Naive thymus-derived CD4-positive, alpha-beta T cell (primary cell): ENCODE measurements around the gene ELK4. TPM values are rescaled to one million over a fixed set of nuclear protein-coding genes. Genes with fewer than 3 reads are reported as not detected.

Source experiments
- ATAC-seq: fragments of 150-1000 bp; cut with Tn5 transposase; 2 replicates; pipeline ENCODE4 v1.10.0; 2021; ENCODE audit warnings: mild to moderate bottlenecking, moderate library complexity
- CTCF ChIA-PET: fragments of 350-600 bp; sonication (Branson Sonifier 250); formaldehyde crosslinking; loops from one replicate; lab custom pipeline; 2021; ENCODE audit warnings: antibody characterized with exemption; lab: Charles Lee
- POLR2A ChIA-PET: fragments of 350-600 bp; sonication (Branson Sonifier 250); formaldehyde crosslinking; loops from one replicate; lab custom pipeline; 2021; ENCODE audit warnings: antibody characterized with exemption, inconsistent platforms; lab: Charles Lee
- DNase-seq, 9 donors: peaks; one replicate each; pipeline versions ENCODE4 v3.0.0 to v3.0.0-alpha.2; 2020 to 2022; ENCODE audit warnings: mixed read lengths in 1 of 9
- H3K27ac ChIP-seq: one replicate; pipeline ENCODE4 v1.7.0; 2013; ENCODE audit warnings: mild to moderate bottlenecking, low read depth, low read length, moderate library complexity
- H3K27me3 ChIP-seq, 2 donors: one replicate each; pipeline ENCODE4 v1.7.0; 2013; ENCODE audit warnings: low read length in 2 of 2, mild to moderate bottlenecking in 2 of 2, moderate library complexity in 2 of 2; ENCODE audit not compliant: control insufficient read depth in 2 of 2, insufficient read depth in 2 of 2
- H3K36me3 ChIP-seq, 3 experiments: 1 replicate in 2 of 3; 2 replicates in 1 of 3; pipeline ENCODE4 v1.7.0; 2013; ENCODE audit warnings: low read length in 3 of 3, mild to moderate bottlenecking in 3 of 3, moderate library complexity in 1 of 3; ENCODE audit not compliant: insufficient read depth in 3 of 3, control insufficient read depth in 2 of 3
- H3K4me1 ChIP-seq, 2 donors: one replicate each; pipeline ENCODE4 v1.7.0; 2013; ENCODE audit warnings: low read length in 2 of 2, mild to moderate bottlenecking in 2 of 2, moderate library complexity in 1 of 2; ENCODE audit not compliant: control insufficient read depth in 2 of 2, insufficient read depth in 2 of 2
- H3K4me3 ChIP-seq: 2 replicates; pipeline ENCODE4 v1.7.0; 2013; ENCODE audit warnings: mild to moderate bottlenecking, low read length
- H3K9me3 ChIP-seq, 3 experiments: 1 replicate in 2 of 3; 2 replicates in 1 of 3; pipeline ENCODE4 v1.7.0; 2013; ENCODE audit warnings: low read length in 3 of 3; ENCODE audit not compliant: control insufficient read depth in 2 of 3
- H3K27ac Mint-ChIP-seq, 9 donors: one replicate each; pipeline ENCODE4 v1.8.0; 2020 to 2022; ENCODE audit warnings: mixed read lengths in 9 of 9, mild to moderate bottlenecking in 8 of 9, moderate library complexity in 5 of 9, inconsistent platforms in 2 of 9
- H3K27me3 Mint-ChIP-seq, 5 donors: one replicate each; pipeline ENCODE4 v1.8.0; 2021 to 2022; ENCODE audit warnings: mixed read lengths in 5 of 5, mild to moderate bottlenecking in 1 of 5
- H3K36me3 Mint-ChIP-seq, 5 donors: one replicate each; pipeline ENCODE4 v1.8.0; 2020 to 2022; ENCODE audit warnings: mixed read lengths in 5 of 5, mild to moderate bottlenecking in 3 of 5, inconsistent platforms in 1 of 5
- H3K4me1 Mint-ChIP-seq, 7 donors: one replicate each; pipeline ENCODE4 v1.8.0; 2020 to 2022; ENCODE audit warnings: mixed read lengths in 7 of 7, mild to moderate bottlenecking in 3 of 7, inconsistent platforms in 1 of 7
- H3K4me3 Mint-ChIP-seq, 10 donors: one replicate each; pipeline ENCODE4 v1.8.0; 2020 to 2022; ENCODE audit warnings: mild to moderate bottlenecking in 10 of 10, mixed read lengths in 10 of 10, moderate library complexity in 6 of 10, inconsistent platforms in 2 of 10
- H3K9me3 Mint-ChIP-seq, 11 donors: one replicate each; pipeline ENCODE4 v1.8.0; 2020 to 2022; ENCODE audit warnings: mixed read lengths in 11 of 11, mild to moderate bottlenecking in 4 of 11, inconsistent platforms in 1 of 11, moderate library complexity in 1 of 11
- intact Hi-C, 2 donors: fragments of 100-400 bp; cut with micrococcal nuclease; formaldehyde crosslinking; loops; one replicate each; pipeline ENCODE4 v1.15.1; 2023
- polyA plus RNA-seq, 2 donors: library from polyadenylated mRNA; unstranded; fragments of 300-500 nt; fragmentation: Illumina TruSeq; gene quantifications; one replicate each; pipeline ENCODE4 v1.2.3, GENCODE V29; 2021
- total RNA-seq, 6 experiments: library from RNA in 5 of 6; stranded (reverse) in 5 of 6; gene quantifications; 1 replicate in 5 of 6; 2 replicates in 1 of 6; pipeline ENCODE4 v1.2.3 and lab custom pipeline; 2021 to 2026

Gene ELK4, protein sequence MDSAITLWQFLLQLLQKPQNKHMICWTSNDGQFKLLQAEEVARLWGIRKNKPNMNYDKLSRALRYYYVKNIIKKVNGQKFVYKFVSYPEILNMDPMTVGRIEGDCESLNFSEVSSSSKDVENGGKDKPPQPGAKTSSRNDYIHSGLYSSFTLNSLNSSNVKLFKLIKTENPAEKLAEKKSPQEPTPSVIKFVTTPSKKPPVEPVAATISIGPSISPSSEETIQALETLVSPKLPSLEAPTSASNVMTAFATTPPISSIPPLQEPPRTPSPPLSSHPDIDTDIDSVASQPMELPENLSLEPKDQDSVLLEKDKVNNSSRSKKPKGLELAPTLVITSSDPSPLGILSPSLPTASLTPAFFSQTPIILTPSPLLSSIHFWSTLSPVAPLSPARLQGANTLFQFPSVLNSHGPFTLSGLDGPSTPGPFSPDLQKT
- total RNA-seq (100 to 1,000 TPM; 104 to 250 (median 156) TPM), polyA plus RNA-seq (1 to 10 TPM; 4.0 to 7.3 TPM), total RNA-seq (lab: John Stamatoyannopoulos, UW) (130 reads per million, percentile 88 among the genes with 10 or more reads in this experiment)

DNA sequence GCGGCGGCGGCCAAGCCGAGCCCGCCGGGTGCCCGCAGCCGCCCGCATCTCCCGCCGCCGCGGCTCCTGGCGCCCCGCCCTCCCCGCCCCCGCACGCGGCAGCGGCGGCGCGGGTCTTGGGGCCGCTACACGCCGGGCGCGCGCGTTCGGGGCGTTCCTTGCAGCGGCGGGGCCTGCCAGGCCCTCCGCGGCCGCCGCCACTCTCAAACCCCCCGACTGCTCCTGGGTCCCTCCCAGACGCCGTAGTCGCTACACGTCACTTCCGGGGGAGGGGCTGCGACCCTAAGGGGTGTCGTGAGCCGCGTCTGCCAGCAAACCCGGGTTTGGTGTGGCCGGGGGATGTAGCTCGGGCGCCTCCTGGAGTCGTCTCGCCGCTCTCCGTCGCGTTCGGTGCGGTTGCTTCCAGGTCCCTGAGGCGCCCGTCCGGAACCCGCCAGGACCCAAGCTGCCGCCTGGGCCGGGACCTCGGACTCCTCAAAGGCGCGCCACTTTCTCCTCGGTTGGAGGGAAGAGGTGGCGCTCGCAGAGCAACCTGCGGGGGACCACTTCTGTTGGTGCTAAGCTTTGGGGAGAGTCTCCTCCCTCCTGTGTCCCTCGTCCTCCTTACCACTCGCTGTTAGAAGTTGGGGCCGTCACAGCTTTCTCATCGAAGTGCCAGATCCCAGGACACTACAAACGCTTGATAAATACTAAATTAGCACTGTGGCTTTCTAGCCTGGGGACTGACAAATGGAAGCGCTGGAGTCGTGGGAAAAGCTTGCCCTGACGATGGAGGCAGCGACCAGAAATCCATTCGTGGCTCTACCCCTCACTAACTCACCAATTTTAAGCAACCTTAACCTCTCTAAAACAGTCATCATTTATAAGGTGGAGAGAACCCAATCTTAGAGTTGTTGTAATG lies at the start of gene ELK4:
Gene ELK4, minus strand, starts transcription at position 244 of the 901 bp plus-strand sequence. CDS start 8,129 bp downstream, outside the sequence.
- H3K4me3 Mint-ChIP-seq, result peak within 1 kb of the TSS; percentile 85 to 100 (median 94)
- H3K4me1 Mint-ChIP-seq, result peaks cover 21 to 50% (median 36%) of the 10 kb centered on the region in 7 donors
- CTCF ChIA-PET, result interaction anchor here (0.6 to 6.0 kb wide), 17 partner anchors 17 to 509 kb away, joined by 3 to 143 read pairs (median 3); no protein-coding TSS in a partner anchor
- Histone ChIP-seq H3K27me3 (no peaks in the 10 kb centered on the region), H3K9me3 (no peaks in the 10 kb centered on the region), H3K4me1 (peaks cover 18 to 33% of the 10 kb centered on the region in 2 donors), H3K27ac (peak within 1 kb of the TSS; percentile 95), H3K4me3 (peak within 1 kb of the TSS; percentile 84), H3K36me3 (no peaks in the 10 kb centered on the region)
- intact Hi-C loops, result loop anchor here (1.0 to 10.0 kb wide), 20 partner anchors 21 to 1290 kb away; partner anchors contain the start of genes DSTYK (in 2 of the 2), RAB29 (in 2 of the 2), FCMR (in 1 of the 2) and MDM4 (in 1 of the 2)
- no peaks in the 10 kb centered on the region for H3K9me3 Mint-ChIP-seq
- POLR2A ChIA-PET, result interaction anchor here (0.6 to 6.8 kb wide), 32 partner anchors 9 to 1249 kb away, joined by 3 to 290 read pairs (median 4); partner anchors contain the start of genes NUCKS1, RAB29 and RBBP5
- H3K36me3 Mint-ChIP-seq, result peaks cover 0 to 14% (median 4%) of the 10 kb centered on the region in 5 donors
- peaks cover 0 to 8% (median 0%) of the 10 kb centered on the region in 5 donors for H3K27me3 Mint-ChIP-seq
- peak within 1 kb of the TSS; percentile 89 to 99 (median 97) for H3K27ac Mint-ChIP-seq
- DNase-seq, result peak; percentile 98 to 100 (median 99)
- peak; percentile 92 for ATAC-seq

DNA sequence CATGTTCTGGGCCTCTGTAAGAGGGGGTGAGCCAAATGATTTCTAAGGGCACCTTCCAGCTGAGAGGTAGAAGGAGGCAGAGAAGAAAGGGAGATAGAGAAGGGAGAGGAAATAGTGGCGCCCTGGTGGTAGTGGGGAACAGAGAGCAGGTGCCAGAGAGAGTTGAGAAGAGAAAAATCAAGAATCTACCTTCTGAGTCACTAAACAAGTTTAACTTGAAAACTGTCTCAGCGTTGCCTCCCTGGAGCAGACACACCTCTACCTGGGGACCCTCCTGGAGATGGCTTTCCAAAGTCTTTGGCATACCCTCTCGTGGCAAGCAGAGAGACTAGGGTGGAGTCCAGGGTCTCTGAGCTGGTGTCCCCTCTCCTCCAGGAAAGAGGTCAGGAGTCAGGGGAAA lies 49.6 kb upstream of the ELK4 start:
- ATAC-seq, result no peak
- no peaks in the 10 kb centered on the region for H3K9me3 ChIP-seq
- Mint-ChIP-seq H3K4me3 (peak overlapping the region in 7 of 10 donors; percentile 11 to 87 (median 80)), H3K27me3 (peaks cover 1 to 33% (median 17%) of the 10 kb centered on the region in 5 donors), H3K36me3 (no peaks in the 10 kb centered on the region), H3K4me1 (peaks cover 5 to 15% (median 13%) of the 10 kb centered on the region in 7 donors), H3K9me3 (no peaks in the 10 kb centered on the region), H3K27ac (no peak overlapping the region)
- DNase-seq, result no peak
- CTCF ChIA-PET, result no interaction called here
- H3K27me3 ChIP-seq, result peaks cover 0 to 4% of the 10 kb centered on the region in 2 donors
- no peak overlapping the region for H3K4me3 ChIP-seq
- H3K36me3 ChIP-seq, result no peaks in the 10 kb centered on the region
- no peak overlapping the region for H3K27ac ChIP-seq
- intact Hi-C loops, result loop anchor here in 1 of 2 donors (2.0 kb wide), 1 partner anchor 49 kb away; the partner anchor contains the start of gene ELK4
- peaks cover 4 to 10% of the 10 kb centered on the region in 2 donors for H3K4me1 ChIP-seq
- POLR2A ChIA-PET, result no interaction called here

DNA sequence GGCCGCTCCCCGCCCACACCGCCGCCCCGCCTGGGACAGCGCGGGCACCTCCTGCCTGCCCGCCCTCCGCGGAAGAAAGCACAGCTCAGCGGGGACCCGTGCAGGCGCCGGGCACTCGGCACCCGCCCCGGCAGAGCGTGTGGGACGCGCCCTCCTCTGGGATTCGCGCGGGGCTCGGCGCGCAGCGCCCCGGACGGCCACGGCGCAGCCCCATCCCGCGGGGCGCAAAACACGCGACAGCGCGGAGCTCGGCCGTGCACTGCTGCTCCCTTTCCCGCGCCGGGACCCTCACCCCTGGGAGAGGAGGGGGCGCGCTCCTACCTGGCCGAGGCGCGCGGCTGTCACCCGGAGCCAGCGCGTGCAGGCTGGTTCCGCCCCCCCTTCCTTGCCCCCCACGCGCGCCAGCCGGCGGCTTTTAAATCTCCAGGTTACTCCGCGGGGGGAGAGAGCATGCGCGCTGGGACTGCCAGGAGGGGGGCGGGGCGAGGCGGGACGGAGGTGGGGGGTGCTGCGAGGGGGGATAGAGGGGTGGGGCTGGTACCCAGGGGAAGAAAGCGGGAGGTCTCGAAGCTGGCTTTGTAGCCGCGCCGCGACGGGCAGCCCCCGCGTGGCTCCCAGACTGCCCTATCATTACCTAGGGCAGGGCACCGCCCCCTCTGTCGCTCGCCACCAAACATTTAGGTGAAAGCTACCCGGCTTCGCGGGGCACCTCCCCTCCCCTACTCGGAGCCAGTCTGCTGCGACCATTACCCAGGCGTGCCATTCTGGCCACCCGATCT lies 48.5 kb upstream of the ELK4 start, which contains the start of gene SLC45A3:
Gene SLC45A3, minus strand, starts transcription at position 437 of the 779 bp plus-strand sequence. CDS start 15,853 bp downstream, outside the sequence.
- Mint-ChIP-seq H3K9me3 (no peaks in the 10 kb centered on the region), H3K36me3 (no peaks in the 10 kb centered on the region), H3K27me3 (peaks cover 12 to 36% (median 22%) of the 10 kb centered on the region in 5 donors), H3K4me3 (peak within 1 kb of the TSS; percentile 77 to 88 (median 80)), H3K27ac (peak within 1 kb of the TSS in 2 of 9 donors; percentile 8 to 22), H3K4me1 (peaks cover 5 to 15% (median 13%) of the 10 kb centered on the region in 7 donors)
- peak; percentile 69 for ATAC-seq
- Histone ChIP-seq H3K4me3 (peak within 1 kb of the TSS; percentile 42), H3K36me3 (no peaks in the 10 kb centered on the region), H3K9me3 (no peaks in the 10 kb centered on the region), H3K27me3 (peaks cover 0 to 4% of the 10 kb centered on the region in 2 donors), H3K4me1 (peaks cover 4 to 10% of the 10 kb centered on the region in 2 donors), H3K27ac (no peak within 1 kb of the TSS)
- ChIA-PET CTCF (interaction anchor here (0.5 kb wide), 1 partner anchor 34 kb away, joined by 4 read pairs; no protein-coding TSS in a partner anchor), POLR2A (no interaction called here)
- peak in 6 of 9 donors; percentile 4 to 55 (median 20) for DNase-seq
- intact Hi-C loops, result loop anchor here (1.0 to 2.0 kb wide), 2 partner anchors 47 to 95 kb away; partner anchors contain the start of genes RAB29 (in 2 of the 2) and ELK4 (in 1 of the 2)

DNA sequence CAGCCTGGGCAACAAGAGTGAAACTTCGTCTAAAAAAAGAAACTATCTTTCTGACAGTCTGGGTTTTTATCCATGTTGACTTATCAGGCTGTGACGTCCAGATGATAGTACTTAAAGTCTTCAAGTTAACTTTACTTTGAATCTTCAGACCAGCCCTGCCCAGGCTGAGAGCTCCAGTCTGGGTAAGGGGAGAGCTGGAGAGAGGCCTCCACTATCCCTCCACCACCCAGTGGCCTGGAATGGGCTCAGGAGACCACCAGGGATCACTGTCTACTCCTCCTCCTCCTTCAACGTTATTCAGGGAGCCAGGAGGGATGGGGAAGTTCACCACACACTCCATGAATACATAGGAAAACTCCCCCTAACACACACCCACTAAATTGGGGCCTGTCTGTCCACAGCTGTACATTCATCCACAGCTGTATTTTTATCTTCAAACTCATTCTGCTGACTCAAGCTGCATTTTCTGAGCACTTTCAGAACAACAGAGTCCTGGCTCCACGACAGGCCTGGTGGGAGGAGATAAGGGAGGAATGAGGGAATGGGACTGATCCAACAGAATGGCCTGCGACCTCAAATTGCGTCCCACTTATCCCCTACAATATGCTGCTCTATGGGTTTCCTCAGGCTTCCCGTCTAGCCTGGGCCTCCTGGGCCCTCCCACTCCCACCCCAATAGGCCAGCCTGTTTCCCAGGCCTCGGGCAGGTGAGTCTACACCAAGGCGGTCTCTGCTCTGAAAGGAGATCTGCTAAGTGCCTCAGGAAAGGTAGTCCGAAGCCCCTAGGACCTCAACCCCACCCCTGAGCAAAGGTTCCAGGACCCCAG lies 46.7 kb upstream of the ELK4 start:
- Histone ChIP-seq H3K27ac (no peak overlapping the region), H3K9me3 (no peaks in the 10 kb centered on the region), H3K4me1 (peaks cover 4 to 10% of the 10 kb centered on the region in 2 donors), H3K4me3 (no peak overlapping the region), H3K36me3 (no peaks in the 10 kb centered on the region), H3K27me3 (peaks cover 0 to 4% of the 10 kb centered on the region in 2 donors)
- Mint-ChIP-seq H3K36me3 (no peaks in the 10 kb centered on the region), H3K9me3 (no peaks in the 10 kb centered on the region), H3K4me3 (peak overlapping the region in 9 of 10 donors; percentile 66 to 88 (median 80)), H3K27me3 (peaks cover 12 to 36% (median 22%) of the 10 kb centered on the region in 5 donors), H3K4me1 (peaks cover 5 to 15% (median 13%) of the 10 kb centered on the region in 7 donors), H3K27ac (no peak overlapping the region)
- no peak for ATAC-seq
- CTCF ChIA-PET, result interaction anchor here (0.6 to 1.4 kb wide), 5 partner anchors 17 to 299 kb away, joined by 3 to 4 read pairs (median 4); no protein-coding TSS in a partner anchor
- intact Hi-C loops, result no loop called here
- DNase-seq, result no peak
- POLR2A ChIA-PET, result interaction anchor here (0.7 to 1.4 kb wide), 2 partner anchors 24 to 237 kb away, joined by 3 read pairs; no protein-coding TSS in a partner anchor

DNA sequence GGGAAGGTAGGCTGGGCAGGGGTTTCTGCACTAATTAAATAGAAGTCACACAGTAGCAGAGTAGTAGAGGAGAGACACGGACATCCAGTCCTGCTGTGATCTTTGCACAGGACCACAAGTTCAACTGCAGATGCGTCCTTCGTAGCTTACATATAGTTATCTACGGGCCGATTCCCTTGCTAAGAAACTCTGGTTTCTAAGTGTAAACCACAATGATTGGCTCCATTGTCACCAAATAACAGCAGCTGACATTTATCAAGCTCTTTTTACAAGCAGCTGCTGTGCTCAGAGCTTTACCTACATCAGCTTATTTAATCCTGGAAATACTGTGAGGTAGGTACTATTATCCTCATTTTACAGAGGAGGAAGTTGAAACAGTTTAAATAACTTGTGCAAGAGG lies 45.4 kb upstream of the ELK4 start:
- peaks cover 4 to 10% of the 10 kb centered on the region in 2 donors for H3K4me1 ChIP-seq
- H3K9me3 Mint-ChIP-seq, result no peaks in the 10 kb centered on the region
- H3K27ac Mint-ChIP-seq, result peak overlapping the region in 2 of 9 donors; percentile 4 to 31
- H3K4me1 Mint-ChIP-seq, result peaks cover 5 to 15% (median 13%) of the 10 kb centered on the region in 7 donors
- H3K27me3 Mint-ChIP-seq, result peaks cover 15 to 35% (median 22%) of the 10 kb centered on the region in 5 donors
- H3K36me3 ChIP-seq, result no peaks in the 10 kb centered on the region
- no peaks in the 10 kb centered on the region for H3K9me3 ChIP-seq
- no peak overlapping the region for H3K4me3 ChIP-seq
- no peaks in the 10 kb centered on the region for H3K36me3 Mint-ChIP-seq
- H3K27ac ChIP-seq, result no peak overlapping the region
- DNase-seq (no peak), ATAC-seq (no peak)
- intact Hi-C loops, result no loop called here
- H3K27me3 ChIP-seq, result peaks cover 0 to 4% of the 10 kb centered on the region in 2 donors
- ChIA-PET POLR2A (interaction anchor here (1.4 kb wide), 1 partner anchor 236 kb away, joined by 3 read pairs; no protein-coding TSS in a partner anchor), CTCF (interaction anchor here (0.6 to 1.4 kb wide), 3 partner anchors 18 to 85 kb away, joined by 3 to 4 read pairs (median 4); no protein-coding TSS in a partner anchor)
- peak overlapping the region in 1 of 10 donors; percentile 29 for H3K4me3 Mint-ChIP-seq
